ENCODE results near the gene TNPO3.
"Not testable (repeated sequence)": the region's sequence is repeated elsewhere in the genome, so short reads cannot be mapped to it uniquely, and the experiment has no call there.

The TNPO3 gene

DNA sequence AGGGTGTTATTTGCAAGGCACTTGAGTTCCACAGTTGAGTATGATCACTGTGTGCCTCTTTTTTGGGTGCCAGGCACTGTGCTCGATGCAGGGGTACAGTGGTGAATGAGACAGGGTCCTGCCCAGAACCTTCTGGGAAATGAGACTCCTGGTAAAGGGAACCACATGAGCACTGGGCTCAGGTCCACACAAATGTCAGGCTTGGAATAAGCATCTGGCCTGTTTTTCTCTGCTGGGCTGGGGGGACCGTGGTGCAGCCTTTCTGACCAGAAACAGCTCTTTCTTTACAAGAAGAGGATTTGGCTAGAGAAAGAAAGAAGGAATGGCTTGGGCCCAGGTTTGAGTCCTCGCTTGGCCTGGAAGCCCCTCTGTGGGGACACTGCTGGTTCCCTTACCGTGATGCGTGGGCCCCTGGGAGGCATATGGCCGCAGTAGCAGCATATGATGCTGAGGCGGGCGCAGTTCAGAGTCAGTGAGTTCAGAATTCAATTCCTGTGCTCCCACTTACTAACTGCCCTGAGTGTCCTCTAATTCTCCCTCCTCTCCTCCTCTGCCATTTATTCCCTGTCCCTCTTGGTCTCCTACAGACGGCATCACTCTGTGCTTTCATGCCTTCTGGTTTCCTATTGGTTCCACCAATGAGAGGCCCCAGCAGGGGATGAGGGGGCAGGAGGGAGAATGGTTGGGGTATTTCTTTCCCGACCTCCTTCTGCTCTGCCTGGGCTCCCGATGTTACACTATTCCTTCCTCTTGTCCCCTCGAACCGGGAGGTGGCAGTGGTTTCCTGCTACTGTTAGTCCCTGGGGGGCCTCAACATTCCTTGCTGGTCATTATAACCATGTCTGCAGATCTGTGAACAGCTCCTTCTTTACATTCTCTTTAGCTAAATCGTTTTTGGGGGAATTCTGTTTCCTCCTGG, 134.8 kb downstream of the TNPO3 start:
- DNase-seq: no peak

DNA sequence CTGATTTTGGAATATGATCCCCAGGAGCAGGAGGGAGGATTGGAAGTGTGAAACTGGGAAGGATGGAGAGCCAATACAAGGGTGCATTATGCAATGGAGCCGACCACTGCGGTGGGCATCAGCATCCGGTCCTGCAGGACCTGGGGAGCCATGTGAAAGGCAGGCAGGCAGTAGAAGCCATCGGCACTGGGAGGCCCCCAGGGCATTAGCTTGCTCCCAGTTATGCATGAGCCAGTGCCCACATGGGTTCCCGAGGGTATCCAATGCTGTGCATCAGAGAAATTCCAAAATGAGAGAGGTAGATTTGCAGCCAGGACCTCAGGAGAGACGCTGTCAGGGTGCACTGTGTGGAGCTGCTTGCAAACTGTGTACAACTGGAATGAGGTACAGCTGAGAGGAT, 135.7 kb downstream of the TNPO3 start:
- no peak for DNase-seq

- DNase-seq: no peak
Observed at GRCh38 chr7:128918016-128918665, 136.8 kb downstream of the TNPO3 start.

GRCh38 chr7:128917122-128917521, 137.8 kb downstream of the TNPO3 start:
- no peak for DNase-seq

GRCh38 chr7:128916643-128916915, 138.3 kb downstream of the TNPO3 start:
- no peak for DNase-seq

- no peak for DNase-seq
Observed at GRCh38 chr7:128915841-128916642, 138.9 kb downstream of the TNPO3 start.

GRCh38 chr7:128915271-128915819, 139.6 kb downstream of the TNPO3 start:
- no peak for DNase-seq

DNA sequence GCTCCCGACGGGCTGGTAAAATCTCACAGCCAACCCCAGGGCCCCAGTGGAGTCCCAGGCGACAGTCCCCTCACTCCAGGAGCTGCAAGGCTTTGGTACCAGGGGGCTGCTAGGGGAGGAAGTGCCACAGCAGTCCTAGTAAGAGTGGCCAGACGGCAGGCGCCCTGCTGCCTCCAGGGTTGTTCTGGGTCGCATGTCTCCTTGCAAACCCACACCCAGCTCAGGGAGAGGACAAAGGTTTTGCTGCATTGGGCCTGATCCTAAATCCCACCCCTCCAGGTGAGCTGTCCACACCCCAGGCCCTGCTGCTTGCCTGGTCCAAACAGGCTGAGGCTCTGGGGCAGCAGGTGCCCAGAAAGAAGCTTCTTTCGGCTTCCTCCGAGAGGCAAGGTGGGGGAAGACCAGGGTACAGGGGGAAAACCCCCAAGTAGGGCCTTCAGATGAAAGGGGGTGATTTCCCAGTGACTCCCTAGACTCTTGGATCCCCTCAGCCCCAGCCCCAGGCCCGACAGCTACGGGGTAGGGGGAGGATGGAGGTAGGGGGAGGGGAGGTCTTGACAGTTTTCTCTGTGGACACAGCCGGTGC, 140.3 kb downstream of the TNPO3 start:
- no peak for DNase-seq

GRCh38 chr7:128913870-128914565, 140.9 kb downstream of the TNPO3 start:
- DNase-seq: no peak

GRCh38 chr7:128912709-128913495, 142.0 kb downstream of the TNPO3 start:
- DNase-seq: not testable (repeated sequence)

- no peak for DNase-seq
Observed at GRCh38 chr7:128912281-128912680, 142.6 kb downstream of the TNPO3 start.

GRCh38 chr7:128911423-128912031, 143.4 kb downstream of the TNPO3 start:
- DNase-seq: no peak

- no peak for DNase-seq
Observed at GRCh38 chr7:128910569-128910945, 144.4 kb downstream of the TNPO3 start, which contains the start of gene KCP. KCP (minus strand) TSS chr7:128910709; CDS start chr7:128910676, 33 bp downstream.

DNA sequence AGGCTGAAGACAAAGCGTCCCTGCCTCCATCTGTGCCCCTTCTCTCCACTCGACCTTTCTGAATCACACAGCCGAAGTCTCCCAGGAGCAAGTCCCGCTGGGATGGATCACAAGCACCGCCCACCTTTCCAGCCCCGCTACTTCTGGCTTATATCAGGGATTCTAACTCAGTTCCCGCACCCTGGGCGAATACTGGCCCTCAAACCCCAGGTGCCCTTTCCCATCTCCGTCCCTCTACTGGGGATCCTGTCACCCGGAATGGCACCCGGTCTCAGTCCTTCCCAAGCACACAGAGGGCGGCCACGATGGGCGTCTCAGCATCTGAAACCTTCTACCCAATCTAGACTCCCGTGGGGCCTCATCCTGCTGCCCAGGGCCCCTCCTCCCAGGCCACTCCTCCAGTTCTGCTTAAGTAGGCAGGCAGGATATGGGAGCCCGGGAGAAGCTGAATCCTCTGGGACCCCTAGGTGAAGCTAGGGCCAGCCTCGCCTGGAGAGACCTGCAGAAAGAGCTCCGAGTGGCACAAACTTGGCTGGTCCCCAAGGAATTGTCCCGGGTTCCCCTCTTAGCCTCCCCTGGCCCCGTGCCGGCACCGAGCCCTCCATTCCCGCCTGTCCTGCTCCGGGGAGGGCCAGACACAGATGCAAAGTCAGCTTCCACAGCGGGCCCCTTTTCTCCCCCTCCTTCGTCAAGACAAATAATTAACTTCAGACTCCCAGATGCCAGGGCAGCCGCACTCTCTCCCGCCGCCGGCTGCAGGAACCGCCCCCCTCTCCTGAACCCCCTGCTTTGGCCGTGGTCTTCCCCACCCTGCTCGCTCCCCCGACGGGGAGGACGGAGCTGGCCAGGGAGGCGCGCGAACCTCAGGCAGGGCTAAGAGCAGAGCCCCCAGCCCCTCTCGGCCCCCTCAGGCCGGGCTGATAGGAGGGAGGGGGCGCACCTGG, 145.0 kb downstream of the TNPO3 start:
- DNase-seq: no peak

GRCh38 chr7:128908750-128909624, 145.9 kb downstream of the TNPO3 start:
- no peak for DNase-seq

DNA sequence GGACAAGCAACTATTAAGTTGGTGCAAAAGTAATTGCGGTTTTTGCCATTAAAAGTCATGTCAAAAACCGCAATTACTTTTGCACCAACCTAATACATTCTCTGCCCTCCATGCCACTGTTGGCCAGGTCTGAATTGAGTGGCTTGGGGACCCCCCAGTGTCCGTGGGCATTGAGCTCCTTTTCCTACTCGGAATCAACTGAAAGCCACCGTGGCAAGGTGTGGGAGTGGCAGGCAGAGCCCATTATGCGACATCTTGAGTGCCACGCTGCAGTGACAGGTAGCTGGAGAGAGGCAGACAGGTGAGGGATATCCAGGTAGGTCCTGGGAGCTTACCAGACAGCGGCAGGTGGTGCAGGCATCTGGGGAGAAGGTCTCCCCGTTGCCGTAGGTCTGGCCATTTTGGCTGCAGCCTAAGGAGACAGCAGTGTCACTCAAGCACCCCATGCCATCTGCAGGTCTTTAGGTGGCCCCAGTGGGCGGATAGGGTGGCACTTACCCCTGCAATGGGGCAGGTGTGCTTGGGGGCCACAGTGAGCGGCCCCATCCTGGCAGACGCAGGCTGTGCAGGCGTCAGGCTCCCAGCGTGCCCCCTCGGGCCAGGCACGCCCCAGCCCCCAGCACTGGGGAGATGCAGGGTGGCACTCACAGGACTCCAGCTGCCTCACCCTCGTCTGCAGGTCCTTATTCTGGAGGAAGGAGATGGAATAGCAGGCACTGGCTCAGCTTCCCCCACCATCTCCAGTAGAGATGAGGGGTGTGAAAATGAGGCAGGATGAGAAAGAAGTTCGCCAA, 147.9 kb downstream of the TNPO3 start:
- DNase-seq: no peak

DNA sequence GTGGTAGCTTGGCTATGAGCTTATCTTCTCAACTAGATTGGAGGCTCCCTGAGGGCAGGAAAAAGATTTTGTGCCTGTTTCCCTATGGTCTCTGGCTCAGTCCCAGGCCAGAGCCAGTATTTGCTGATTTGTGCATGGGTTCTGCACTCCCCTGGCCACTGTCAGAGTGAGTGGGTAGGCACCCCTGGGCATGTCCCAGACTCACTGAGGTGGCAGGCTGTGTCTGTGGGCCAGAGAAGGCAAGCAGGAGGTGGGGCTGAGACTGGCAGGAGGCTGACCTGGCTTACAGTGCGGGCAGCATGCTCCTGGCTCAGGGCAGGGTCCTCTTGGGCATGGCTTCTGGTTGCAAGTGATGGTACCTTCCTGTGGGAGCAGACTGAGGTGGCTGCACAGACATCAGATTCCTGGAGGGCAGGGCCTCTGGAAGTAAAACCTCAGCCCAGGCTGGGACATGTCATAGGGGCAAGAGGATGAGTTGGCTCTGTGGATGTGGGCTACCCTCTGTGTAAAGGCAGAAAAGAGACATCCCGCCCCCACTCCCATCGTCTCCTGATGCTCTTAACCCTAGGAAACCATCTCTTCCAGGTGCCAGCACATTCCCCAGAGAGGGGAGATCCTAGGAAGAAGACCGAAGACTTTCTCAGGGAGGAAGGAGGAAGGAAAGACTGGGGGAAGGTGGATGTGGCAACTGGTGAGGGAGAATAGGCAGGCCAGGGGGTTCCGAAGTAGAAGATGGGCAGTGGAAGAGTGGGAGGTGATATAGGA, 148.7 kb downstream of the TNPO3 start:
- DNase-seq: no peak

Data from activated naive CD4-positive, alpha-beta T cell treated with Interleukin-2 at 50 U/mL for 16 hours (primary cell).